Activated CD8-positive, alpha-beta memory T cell treated with anti-CD3 and anti-CD28 coated beads, Interleukin-2, amount 50 U/mL, for 48 hours (primary cell): ENCODE results near the gene RNPEPL1.

Experiments used
- DNase-seq: peaks from one replicate; pipeline ENCODE4 v3.0.0-alpha.2; 2020

The RNPEPL1 gene

DNA sequence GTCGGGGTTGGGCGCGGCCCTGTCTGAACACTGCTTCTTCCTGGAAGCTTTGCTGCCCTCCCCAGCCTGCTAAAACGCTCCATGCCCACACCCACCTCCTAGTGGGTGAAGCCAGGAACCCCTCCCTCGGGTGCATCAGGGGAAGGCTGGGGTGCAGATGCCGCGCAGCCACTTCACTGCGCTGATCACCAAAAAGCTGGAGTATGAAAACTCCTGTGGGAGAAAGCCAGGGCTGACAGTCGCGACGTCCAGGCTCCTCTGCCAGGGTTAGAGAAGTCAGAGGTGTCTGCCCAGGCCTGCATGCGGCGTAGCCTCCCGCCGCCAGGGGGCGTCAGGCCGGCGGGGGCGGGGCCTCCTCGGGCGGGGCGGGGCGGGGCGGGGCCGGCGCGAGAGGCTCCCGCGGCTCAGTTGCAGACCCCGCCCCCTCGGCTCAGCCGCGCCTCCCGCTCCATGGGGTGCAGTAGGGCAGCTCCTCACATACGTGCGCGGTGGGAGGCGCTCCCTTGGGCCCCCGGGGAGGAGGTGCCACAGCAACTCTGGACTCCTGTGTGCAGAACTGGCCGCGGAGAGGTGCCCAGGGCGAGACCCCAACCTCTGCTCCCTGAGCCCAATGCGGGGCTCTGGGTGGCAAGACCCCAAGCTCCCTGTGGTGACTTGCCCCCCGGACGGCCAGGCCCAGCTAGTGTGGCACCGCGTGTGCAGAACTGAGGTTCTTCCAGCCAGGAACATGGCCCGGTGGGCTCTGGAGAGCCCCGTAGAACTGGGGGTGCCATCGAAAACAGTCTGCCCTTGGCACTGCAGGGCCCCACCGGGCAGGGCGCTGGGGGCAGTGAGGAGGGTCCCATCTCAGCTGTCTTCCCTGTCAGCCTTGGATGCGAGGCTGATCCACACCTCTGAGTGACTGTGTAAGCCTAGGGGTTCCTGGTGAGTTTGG lies 1.8 kb upstream of the RNPEPL1 start:
- peak; percentile 97 for DNase-seq

DNA sequence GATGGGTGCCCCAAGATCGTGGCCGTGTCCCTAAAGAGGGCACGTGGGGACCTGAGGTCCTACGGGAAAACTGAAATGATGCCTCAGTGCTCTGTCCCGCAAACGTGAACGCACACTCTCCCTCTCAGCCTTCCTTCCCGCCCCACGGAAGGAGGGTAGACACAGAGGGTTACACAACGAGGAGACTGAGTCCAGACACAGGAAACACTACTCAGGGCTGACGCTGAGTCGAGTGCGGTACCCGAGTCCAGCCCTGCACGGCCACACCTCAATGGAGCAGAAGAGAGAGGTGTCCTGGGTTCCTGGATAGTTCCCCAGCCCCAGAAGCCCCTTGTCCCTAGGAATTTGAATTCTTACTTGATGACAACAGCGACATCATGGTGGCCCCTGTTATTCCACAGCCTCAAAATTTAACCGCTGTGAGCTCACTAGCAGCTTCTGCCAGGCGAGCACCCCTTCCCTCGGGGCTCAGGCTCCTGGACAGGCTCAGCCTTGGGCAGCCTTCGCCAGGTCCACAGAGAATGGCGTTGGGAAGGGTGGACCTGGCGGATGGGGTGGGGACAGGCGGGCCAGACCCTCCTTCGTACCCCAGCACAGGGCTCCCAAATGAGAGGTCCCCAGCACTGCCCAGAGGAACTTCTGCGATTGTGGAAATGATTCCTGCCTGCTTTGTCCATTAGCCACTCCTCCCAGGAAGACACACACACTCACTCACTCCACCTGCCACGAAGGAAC lies 980 bp upstream of the RNPEPL1 start:
- DNase-seq = peak; percentile 66

DNA sequence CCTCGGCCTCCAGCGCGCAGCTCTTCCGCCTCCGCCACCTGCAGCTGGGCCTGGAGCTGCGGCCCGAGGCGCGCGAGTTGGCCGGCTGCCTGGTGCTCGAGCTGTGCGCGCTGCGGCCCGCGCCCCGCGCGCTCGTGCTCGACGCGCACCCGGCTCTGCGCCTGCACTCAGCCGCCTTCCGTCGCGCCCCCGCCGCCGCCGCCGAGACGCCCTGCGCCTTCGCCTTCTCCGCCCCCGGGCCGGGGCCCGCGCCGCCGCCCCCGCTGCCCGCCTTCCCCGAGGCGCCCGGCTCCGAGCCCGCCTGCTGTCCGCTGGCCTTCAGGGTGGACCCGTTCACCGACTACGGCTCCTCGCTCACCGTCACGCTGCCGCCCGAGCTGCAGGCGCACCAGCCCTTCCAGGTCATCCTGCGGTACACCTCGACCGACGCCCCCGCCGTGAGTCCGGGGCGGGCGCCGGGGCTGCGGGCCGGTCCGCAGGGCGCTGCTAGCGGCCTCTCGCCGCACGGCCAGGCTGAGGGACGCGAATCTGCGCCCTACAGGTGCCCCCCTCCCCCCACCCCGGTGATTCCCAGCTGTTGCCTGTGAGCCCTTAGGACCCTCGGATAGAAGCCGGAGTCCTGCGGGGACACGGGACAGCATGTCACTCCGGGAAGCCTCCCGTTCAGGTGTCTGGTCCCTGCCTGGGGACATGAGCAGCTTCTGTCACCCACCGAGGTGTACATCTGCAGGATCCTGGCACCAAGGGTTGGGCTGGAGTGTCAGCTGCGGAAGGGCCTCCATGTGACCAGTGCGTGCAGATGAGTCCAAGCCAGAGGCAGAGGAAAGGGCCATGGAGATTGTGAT lies 616 bp downstream of the RNPEPL1 start:
- DNase-seq = peak; percentile 70

DNA sequence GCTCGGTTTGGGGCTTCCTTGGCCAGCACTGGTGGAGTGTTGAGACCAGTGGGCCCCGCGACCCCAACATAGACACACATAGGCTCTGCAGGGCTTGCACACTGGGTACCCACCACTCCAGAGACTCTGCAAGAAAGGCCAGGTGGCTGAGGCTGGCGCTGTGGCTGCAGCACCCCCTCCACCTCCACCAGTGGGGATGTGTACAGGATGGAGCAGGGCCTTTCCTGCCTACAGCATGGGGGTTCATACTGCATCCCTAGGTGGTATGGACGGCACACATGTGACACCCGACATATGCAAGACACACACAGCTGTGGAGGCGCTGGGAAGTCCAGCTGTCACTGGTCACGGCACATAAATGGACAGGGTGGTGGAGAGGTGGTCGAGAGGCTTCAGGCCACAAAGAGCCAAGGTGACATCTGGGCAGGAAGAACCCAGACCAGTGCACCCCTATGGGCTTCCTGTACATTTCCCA lies 1.3 kb downstream of the RNPEPL1 start:
- peak; percentile 61 for DNase-seq

DNA sequence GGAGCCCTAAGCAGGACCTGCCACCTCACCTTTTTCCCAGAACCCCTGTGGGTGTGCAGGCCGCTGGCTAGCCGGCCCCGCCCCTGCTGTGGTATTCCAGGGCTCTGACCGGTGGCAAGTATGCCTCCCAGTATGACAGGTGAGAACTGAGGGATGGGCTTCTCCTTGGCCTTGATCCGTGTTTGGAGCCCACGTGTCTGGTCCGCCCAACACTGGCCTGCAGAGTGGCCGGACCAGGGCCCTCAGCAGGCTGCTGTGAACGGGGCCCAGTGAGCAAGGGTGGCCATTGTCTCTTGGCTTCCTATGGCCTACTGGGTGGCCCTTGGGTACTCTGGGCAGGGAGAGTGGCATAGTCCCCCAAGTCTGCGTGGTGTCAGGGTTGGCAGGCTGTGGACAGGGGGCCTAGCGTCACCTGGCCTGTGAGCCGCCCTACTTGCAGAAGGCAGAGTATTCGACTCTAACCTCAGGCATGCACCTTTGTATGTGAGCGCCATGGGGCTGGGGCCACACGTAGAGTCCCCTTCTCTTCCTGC lies 1.8 kb downstream of the RNPEPL1 start:
- peak; percentile 50 for DNase-seq

DNA sequence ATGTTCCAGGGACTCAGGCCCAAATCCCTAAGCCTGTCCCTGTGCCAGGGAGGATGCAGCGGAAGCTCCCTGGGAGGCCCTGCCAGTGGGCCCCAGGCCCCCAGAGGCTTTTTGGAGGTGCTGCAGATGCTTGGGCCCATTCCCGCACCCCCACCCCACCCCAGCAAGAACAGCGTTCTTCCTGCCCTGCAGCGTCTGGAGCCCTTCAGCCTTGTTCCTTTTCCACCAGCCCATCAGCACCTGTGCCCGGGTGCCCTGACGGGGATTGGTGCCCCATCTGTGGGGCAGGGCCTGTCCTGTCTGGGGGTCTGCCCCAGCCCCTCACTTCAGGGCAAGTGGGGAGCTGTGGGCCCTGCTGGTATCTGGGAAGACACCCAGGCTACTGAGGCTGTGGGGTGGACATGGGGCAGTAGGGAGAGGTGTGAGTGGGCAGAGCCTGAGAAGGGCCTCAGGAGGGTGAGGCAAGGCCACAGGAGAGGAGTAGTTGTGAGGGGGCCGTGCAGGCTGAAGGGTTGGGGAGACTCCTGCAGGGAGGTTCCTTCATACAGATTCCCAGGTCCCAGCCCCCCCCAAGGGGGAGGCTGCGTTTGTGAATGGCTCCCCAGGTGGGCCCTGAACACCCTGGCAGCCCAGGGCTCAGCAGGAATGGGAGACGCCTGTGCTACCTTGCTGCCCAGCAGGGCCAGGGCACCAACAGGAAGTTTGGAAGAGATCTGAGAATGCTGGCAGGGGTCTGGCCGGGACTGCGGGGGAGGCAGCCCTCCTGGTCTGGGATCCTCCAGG lies 2.4 kb downstream of the RNPEPL1 start:
- no peak for DNase-seq

DNA sequence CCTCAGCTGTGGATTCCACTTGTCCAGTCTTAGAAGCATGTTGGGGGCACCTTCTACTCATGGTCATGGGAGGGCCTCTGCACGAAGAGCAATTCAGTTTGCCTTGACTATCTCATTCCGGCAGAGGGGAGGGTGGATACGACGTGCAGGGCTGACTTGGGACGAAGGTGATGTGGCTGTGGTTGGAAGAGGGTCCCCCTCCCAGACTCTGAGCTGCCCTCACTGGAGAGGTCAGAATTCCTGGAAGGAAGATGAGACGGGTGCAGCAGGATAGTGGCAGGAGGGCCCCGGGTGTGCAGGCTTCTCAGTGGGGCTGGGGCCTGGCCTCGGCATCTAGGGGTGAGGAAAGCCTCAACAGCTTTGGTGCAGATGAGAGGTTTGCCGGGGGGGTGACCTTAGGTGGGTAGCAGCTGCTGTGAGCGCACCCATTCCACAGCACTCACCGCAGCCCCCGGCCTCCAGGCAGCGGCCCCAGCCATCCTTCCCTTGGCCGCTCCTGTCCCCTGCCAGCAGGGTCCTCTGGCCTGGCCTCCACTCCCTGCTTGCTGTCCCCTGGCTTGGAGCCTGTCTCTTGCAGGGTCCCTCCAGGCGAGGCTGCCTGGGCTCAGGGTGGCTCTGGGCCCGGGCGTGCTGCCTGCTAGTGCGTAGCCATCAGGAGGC lies 3.2 kb downstream of the RNPEPL1 start:
- DNase-seq = no peak

DNA sequence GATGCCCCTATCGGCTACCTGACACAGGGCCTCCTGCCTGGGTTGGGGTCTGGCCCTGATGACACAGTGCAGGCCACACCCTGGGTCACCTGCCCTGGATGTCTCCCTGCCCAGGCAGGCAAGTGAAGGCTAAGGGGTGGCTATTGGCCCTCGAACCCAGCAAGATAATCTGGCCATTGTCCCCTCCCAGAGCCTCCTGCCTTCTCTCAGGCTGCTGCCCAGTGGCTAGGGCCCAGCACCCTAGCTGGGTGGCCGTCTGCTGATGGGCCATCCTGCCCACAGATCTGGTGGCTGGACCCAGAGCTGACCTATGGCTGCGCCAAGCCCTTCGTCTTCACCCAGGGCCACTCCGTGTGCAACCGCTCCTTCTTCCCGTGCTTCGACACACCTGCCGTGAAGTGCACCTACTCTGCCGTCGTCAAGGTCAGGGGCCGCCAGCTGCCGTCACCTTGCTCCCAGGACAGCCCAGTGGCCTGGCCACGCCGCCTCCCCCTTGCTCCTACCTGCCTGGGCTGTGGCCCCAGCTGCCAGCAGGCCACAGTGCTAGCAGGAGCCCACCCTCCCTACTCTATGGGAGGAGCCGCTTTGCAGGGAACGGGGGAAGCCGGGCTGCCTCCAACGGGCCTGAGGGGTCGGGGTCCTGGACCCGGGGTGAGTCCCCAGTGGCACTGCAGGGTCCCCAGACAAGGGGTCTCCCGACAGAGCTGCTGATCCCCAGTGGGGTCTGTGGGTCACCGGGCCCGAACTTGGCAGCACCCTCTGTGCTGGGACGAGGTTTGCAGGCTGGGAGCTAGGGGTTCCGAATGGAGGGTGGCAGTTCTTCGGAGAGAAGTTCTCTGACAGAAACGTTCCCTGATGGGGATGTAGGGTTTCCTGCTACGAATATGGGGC lies 4.1 kb downstream of the RNPEPL1 start:
- no peak for DNase-seq

DNA sequence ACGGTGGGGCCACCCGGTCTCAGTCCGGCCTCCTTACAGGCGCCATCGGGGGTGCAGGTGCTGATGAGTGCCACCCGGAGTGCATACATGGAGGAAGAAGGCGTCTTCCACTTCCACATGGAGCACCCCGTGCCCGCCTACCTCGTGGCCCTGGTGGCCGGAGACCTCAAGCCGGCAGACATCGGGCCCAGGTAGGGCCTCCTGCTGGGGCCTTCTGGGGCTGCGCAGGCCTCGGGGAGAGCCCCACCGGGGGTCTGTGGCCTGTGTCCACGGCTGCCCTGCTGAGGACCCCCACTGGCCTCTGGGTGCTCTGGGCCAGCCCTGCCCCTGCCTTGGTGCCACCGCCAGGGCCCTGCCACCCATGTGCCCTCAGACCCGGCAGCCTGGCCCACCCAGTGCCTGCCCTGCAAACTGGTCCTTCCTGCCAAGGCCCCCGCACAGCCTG lies 4.8 kb downstream of the RNPEPL1 start:
- no peak for DNase-seq

DNA sequence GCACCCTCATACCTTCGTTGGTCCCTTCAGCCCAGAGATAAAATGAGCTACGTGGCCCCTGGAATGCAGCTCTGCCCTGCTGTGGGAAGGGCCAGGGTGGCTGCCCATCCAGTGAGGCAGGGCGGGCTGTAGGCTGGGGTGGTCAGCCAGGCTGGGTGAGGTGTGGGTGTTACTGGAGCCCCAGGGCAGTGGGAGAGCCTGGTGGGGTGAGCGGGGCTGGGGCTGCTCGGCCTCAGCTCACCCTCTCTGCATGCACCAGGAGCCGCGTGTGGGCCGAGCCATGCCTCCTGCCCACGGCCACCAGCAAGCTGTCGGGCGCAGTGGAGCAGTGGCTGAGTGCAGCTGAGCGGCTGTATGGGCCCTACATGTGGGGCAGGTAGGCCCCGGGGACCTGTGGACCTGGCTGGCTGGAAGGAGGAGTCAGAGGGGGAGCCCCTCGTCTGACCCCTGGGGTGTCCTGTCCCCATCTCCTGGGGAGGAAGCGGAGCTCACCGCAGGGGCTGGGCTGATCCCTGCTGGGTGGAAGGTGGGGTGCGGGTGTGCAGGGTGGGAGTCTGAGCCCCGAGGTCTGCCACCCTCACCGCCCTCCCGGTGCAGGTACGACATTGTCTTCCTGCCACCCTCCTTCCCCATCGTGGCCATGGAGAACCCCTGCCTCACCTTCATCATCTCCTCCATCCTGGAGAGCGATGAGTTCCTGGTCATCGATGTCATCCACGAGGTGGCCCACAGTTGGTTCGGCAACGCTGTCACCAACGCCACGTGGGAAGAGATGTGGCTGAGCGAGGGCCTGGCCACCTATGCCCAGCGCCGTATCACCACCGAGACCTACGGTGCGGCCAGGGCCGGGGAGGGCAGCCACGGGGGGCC lies 5.5 kb downstream of the RNPEPL1 start:
- DNase-seq = no peak

DNA sequence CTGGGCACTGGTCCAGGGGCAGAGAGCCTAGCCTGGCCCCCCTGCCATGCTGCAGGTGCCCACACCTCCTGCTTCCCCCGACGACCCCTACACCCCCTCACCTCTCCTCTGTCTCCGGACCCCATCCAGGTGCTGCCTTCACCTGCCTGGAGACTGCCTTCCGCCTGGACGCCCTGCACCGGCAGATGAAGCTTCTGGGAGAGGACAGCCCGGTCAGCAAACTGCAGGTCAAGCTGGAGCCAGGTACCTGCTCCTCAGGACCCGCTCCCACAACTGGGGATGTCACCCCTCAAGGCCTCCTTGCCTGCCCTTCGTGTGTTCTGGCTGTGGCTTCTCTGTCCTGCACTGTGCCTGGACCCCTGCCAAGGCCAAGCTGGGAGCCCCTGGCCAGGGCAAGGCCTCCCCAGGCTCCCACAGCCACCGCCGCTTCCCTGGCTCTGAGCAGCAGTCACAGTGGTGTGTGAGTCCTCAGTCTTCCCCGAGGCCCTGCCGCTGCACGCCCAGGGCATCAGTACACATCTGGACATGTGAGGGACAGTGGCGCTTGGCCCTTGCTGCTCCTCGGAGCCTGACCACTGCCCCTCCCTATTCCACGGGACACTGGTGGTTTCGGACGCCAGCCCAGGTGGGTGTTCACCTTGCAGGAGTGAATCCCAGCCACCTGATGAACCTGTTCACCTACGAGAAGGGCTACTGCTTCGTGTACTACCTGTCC lies 6.3 kb downstream of the RNPEPL1 start:
- no peak for DNase-seq

DNA sequence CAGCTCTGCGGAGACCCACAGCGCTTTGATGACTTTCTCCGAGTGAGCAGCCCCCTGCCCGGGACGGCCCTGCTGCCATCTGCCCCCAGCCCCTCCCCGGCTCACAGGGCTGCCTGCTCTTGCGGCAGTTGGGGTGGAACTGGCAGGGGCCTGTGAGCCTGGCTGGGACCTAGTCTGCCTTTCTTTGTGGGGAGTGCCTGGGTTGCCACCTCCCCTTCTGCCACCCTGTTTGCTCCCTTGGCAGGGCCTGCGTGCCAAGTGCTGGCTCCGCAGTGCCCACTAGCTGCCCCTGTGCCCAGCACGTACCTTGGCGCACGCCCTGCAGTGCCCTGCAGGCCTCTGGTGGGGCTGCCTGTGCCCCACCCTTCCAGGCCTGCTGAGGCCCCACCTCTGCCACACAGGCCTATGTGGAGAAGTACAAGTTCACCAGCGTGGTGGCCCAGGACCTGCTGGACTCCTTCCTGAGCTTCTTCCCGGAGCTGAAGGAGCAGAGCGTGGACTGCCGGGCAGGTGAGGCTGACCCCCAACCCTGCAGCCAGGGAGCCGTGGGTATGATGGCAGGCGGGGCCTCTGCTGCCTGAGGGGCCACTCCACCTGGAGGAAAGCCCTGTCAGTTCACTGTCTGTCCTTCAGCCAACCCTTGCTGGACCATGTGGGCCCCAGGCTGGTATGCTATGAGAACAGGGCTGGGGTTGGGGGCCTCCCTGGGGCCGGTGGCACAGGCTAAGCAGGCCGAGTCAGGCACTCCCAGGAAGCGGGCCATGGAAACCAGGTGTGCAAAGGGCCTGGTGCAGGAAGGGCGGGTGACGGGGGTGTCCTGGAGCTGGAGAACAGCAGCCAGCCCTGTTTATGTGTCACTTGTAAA lies 7.0 kb downstream of the RNPEPL1 start:
- no peak for DNase-seq

DNA sequence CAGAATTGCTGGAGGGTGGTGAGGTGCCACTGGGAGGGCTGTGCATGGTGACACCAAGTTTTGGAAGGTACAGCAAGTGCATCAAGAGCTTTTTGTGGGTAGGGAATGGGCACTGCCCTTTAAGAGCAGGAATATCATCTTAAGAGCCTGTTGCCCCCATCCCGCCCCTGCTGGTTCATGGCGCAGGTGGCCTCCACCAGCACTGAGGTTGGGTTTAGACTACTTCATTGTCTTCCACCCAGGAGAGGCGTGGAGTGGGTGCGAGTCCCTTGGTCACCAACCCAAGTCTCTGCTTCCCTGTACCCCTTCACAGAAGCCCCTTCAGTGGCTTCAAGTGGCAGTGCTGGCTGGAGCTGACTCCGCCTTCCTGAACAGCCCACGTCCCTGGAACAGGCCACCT lies 7.8 kb downstream of the RNPEPL1 start:
- DNase-seq = no peak

DNA sequence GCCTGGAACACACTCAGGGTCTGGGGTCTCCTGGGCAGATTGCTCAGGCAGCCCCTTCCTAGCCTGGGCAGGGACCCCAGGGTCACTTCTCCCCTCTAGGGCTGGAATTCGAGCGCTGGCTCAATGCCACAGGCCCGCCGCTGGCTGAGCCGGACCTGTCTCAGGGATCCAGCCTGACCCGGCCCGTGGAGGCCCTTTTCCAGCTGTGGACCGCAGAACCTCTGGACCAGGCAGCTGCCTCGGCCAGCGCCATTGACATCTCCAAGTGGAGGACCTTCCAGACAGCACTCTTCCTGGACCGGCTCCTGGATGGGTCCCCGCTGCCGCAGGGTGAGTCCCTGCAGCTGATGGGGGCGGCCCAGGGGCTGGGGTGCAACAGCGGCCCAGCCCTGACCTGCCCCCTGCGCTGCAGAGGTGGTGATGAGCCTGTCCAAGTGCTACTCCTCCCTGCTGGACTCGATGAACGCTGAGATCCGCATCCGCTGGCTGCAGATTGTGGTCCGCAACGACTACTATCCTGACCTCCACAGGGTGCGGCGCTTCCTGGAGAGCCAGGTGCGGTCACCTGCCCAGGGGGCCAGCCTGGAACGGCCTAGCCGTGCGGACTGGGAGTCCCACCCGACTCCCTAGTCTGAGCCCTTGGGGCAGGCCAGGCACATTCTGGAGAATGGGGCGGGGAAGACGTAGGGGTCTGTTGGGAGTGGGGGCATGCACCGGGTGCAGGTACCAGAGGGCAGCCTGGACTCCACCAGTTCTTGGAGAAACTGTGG lies 8.3 kb downstream of the RNPEPL1 start:
- no peak for DNase-seq

DNA sequence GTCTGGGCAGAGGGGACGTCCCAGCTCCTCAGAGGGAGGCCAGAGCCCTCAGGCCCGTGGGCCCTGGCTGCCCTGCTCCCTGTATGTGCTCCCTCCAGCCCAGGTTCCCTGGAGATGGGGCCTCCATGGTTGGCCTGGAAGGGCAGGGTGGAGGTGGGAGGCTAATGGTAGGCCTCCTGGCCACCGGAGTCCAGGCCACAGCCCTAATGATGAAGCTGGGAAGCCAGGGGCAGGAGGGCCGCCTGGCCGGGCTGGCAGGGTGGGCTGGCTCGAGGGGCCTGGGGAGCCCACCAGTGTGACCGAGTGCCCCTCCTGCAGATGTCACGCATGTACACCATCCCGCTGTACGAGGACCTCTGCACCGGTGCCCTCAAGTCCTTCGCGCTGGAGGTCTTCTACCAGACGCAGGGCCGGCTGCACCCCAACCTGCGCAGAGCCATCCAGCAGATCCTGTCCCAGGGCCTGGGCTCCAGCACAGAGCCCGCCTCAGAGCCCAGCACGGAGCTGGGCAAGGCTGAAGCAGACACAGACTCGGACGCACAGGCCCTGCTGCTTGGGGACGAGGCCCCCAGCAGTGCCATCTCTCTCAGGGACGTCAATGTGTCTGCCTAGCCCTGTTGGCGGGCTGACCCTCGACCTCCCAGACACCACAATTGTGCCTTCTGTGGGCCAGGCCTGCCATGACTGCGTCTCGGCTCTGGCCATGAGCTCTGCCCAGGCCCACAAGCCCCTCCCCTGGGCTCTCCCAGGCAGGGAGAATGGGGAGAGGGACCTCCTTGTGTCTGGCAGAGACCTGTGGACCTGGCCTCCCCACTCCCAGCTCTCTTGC lies 9.2 kb downstream of the RNPEPL1 start:
- no peak for DNase-seq

DNA sequence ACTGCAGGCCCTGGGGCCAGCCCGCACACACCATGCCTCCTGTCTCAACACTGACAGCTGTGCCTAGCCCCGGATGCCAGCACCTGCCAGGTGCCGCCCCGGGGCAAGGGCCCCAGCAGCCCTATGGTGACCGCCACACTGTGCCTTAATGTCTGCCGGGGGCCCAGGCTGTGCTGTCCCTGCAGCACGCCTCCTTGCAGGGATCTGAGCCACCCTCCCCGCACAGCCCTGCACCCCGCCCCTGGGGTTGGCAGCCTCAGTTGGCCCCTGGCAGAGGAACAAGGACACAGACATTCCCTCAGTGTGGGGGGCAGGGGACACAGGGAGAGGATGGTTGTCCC lies 9.8 kb downstream of the RNPEPL1 start:
- no peak for DNase-seq
